GM20431 (cell line): ENCODE results near the gene TMEM123.
"Not testable (repeated sequence)": the region's sequence is repeated elsewhere in the genome, so short reads cannot be mapped to it uniquely, and the experiment has no call there.

ENCODE experiments used
- in situ Hi-C: fragments of 300-500 bp; cut with MseI, MboI; formaldehyde crosslinking; loops from one replicate; pipeline ENCODE4 v1.15.0; 2020; ENCODE audit warnings: low sequenced_read_pairs; ENCODE audit not compliant: unreplicated experiment

TMEM123 gene

GRCh38 chr11:102453302-102453695 lies 734 bp upstream of the TMEM123 start:
- in situ Hi-C loops, result no loop called here

GRCh38 chr11:102451681-102452460 lies 694 bp downstream of the TMEM123 start:
- in situ Hi-C loops, result no loop called here

GRCh38 chr11:102451041-102451680 lies 1.4 kb downstream of the TMEM123 start:
- in situ Hi-C loops, result no loop called here

- in situ Hi-C loops, result no loop called here
Measured at GRCh38 chr11:102449651-102450570, 2.7 kb downstream of the TMEM123 start.

DNA sequence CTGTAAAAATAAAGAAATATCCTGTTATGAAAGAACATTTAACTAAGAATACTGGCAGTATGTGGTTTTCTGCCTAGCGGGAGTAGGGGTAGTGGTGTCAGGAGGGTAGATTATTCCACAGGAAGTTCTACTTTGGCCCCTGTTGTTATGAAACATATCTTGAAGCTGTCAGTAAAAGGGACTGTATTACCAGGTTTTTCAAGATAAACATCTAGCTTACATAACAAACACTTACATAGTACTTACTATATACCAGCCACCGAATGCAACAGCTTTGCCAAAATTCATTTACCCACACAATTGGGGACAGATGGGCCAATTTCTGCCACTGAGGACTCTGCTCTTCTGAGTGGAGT lies 3.7 kb downstream of the TMEM123 start:
- in situ Hi-C loops, result no loop called here

GRCh38 chr11:102447941-102448868 lies 4.4 kb downstream of the TMEM123 start:
- in situ Hi-C loops, result no loop called here

- in situ Hi-C loops, result no loop called here
Measured at GRCh38 chr11:102447193-102447592, 5.4 kb downstream of the TMEM123 start.

DNA sequence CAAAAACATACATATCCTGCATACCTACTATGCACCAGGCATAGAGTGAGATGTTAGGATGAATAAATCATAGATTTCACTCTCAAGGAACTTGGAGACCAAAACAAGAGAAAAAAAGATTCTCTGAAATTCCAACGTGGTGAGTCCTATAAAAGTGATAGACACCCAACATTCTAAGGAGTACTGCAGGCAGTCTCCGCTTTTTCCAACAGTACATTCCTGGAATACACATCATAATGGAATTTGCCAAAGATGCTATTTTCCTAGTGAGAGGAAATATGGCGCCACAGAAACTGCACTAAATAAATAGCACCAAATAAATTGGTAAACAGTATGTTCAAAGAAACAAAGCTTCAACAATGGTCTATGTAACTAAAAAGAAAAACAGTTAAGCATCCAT lies 6.0 kb downstream of the TMEM123 start:
- in situ Hi-C loops, result no loop called here

DNA sequence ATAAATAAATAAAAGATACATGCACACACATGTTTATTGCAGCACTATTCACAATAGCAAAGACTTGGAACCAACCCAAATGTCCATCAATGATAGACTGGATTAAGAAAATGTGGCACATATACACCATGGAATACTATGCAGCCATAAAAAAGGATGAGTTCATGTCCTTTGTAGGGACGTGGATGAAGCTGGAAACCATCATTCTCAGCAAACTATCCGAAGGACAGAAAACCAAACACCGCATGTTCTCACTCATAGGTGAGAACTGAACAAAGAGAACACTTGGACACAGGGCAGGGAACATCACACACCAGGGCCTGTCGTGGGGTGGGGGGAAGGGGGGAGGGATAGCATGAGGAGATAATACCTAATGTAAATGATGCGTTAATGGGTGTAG lies 7.9 kb downstream of the TMEM123 start:
- in situ Hi-C loops, result not testable (repeated sequence)

DNA sequence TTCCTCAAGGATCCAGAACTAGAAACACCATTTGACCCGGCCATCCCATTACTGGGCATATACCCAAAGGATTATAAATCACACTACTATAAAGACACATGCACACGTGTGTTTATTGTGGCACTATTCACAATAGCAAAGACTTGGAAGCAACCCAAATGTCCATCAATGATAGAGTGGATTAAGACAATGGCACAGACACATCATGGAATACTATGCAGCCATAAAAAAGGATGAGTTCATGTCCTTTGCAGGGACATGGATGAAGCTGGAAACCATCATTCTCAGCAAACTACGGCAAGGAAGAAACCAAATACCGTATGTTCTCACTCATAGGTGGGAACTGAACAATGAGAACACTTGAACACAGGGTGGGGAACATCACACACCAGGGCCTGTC lies 8.4 kb downstream of the TMEM123 start:
- in situ Hi-C loops, result not testable (repeated sequence)

- in situ Hi-C loops, result not testable (repeated sequence)
Measured at GRCh38 chr11:102439063-102439363, 13.6 kb downstream of the TMEM123 start.

GRCh38 chr11:102438311-102439062 lies 14.1 kb downstream of the TMEM123 start:
- in situ Hi-C loops, result no loop called here

DNA sequence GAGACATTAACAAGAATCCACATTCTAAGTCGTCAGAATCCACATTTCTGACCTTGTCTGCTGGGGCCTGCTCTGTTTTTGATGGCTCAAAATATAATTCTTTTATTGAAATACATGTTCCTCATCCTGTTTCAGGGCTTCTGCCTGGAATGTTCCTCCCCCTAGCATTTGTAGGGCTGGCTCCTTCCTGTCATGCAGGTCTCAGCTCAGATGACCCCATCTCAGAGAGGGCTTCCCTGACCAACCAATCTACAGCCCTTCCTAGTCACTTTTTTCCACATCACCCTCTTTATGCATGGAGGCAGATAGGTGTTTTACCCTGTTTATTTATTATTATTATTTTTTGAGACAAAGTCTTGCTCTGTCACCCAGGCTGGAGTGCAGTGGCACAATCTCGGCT lies 14.8 kb downstream of the TMEM123 start:
- in situ Hi-C loops, result no loop called here

GRCh38 chr11:102436976-102437375 lies 15.6 kb downstream of the TMEM123 start:
- in situ Hi-C loops, result no loop called here

GRCh38 chr11:102436561-102436960 lies 16.0 kb downstream of the TMEM123 start:
- in situ Hi-C loops, result no loop called here

DNA sequence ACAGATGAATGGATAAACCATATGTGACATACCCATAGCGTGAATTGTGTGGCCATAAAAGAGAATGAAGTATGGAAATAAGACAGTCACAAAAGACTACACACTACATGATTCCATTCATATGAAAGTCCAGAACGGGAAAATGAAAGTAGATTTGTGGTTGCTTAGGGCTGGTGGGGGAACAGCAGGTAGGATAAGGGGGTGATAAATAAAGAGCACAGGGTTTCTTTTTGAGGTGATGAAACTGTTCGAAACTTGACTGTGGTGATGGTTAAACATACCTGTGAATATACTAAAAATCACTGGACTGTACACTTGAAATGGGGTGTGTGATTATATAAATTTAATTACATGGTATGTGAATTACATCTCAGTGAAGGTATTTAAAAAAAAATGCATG lies 16.9 kb downstream of the TMEM123 start:
- in situ Hi-C loops, result no loop called here

DNA sequence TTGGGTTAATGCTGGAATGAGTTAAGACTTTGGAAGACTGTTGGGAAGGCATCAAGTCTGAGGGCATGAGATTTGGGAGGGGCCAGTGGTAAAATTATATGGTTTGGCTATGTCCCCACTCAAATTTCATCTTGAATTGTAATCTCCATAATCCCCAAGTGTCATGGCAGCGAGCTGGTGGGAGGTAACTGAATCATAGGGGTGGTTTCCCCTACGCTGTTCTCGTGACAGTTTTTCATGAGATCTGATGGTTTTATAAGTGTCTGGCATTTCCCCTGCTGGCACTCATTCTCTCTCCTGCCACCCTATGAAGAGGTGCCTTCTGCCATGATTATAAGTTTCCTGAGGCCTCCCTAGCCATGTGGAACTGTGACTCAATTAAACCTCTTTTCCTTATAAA lies 19.0 kb downstream of the TMEM123 start:
- in situ Hi-C loops, result not testable (repeated sequence)

GRCh38 chr11:102432560-102432959 lies 20.0 kb downstream of the TMEM123 start:
- in situ Hi-C loops, result not testable (repeated sequence)

DNA sequence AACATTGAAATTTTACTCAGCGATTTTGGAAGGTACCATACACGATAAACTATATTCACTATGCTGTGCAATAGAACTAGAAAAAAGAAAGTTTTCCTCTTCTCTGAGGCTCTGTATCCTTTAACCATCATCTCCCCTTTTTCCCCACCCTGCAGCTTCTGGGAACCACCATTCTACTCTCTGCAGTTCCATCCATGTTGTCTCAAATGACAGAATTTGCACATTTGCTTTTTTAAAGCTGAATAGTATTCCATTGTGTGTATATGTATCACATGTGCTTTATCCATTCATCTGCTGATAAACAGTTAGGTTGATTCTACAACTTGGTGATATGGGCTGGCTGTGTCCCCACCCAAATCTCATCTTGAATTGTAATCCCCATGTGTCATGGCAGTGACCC lies 21.2 kb downstream of the TMEM123 start:
- in situ Hi-C loops, result no loop called here
